A549 (cell line): ENCODE data around the gene TTF1. TPM values are rescaled to one million over a fixed set of nuclear protein-coding genes. Genes with fewer than 3 reads are reported as not detected.

Source experiments
- ATAC-seq, 2 experiments: fragments of 200-7000 bp in 1 of 2; fragments of >200 bp in 1 of 2; cut with Nextera tagmentation in 1 of 2; cut with Tn5 transposase in 1 of 2; 3 replicates each; pipeline versions ENCODE4 v1.8.0 to v1.9.1; 2018 to 2020; ENCODE audit warnings: mild to moderate bottlenecking in 1 of 2, moderate library complexity in 1 of 2
- CTCF ChIA-PET: fragments of 300-600 bp; sonication (Branson Sonifier 250); formaldehyde crosslinking; extraction: SDS; loops from one replicate; lab custom pipeline; 2021; ENCODE audit warnings: antibody characterized with exemption, inconsistent platforms; lab: Yijun Ruan, JAX
- POLR2A ChIA-PET: fragments of 350-600 bp; formaldehyde crosslinking; extraction: SDS; loops from one replicate; lab custom pipeline; 2021; ENCODE audit warnings: antibody characterized with exemption, inconsistent platforms; lab: Yijun Ruan, JAX
- DNase-seq, 2 experiments: peaks; one replicate each; pipeline versions ENCODE4 v3.0.0 to v3.0.0-alpha.2; 2011 to 2016; ENCODE audit warnings: low read depth in 1 of 2, low spot score in 1 of 2
- FAIRE-seq: peaks from 2 replicates; lab custom pipeline; 2011; peaks lifted over from hg19 to GRCh38; lab: Jason Lieb, UNC
- H3K27ac ChIP-seq, 2 experiments: fragments of >200 bp; sonication (Bioruptor Twin); formaldehyde crosslinking; 3 replicates each; pipeline ENCODE4 v1.5.1; 2016 to 2017
- H3K4me1 ChIP-seq: fragments of >200 bp; sonication (Bioruptor Twin); formaldehyde crosslinking; 3 replicates; pipeline ENCODE4 v1.6.1; 2016
- H3K4me2 ChIP-seq: fragments of >200 bp; sonication (Bioruptor Twin); formaldehyde crosslinking; 3 replicates; pipeline ENCODE4 v1.6.1; 2016
- H3K4me3 ChIP-seq: fragments of >200 bp; sonication (Bioruptor Twin); formaldehyde crosslinking; 3 replicates; pipeline ENCODE4 v1.5.1; 2016
- H3K9me3 ChIP-seq: fragments of >200 bp; sonication (Bioruptor Twin); formaldehyde crosslinking; 3 replicates; pipeline ENCODE4 v1.6.1; 2016
- CEBPB ChIP-seq, 2 experiments: fragments of >200 bp in 1 of 2; sonication (Bioruptor Twin) in 1 of 2; formaldehyde crosslinking in 1 of 2; IDR thresholded peaks; 2 replicates each; pipeline ENCODE4 v1.6.1; 2012 to 2016
- CTCF ChIP-seq: fragments of >200 bp; sonication (Bioruptor Twin); formaldehyde crosslinking; IDR thresholded peaks from 3 replicates; pipeline ENCODE4 v1.5.1; 2016
- E2F6 ChIP-seq: IDR thresholded peaks from 2 replicates; pipeline ENCODE4 v1.6.1; 2012; ENCODE audit warnings: low read depth, borderline replicate concordance
- ESRRA ChIP-seq: fragments of 150-350 bp; IDR thresholded peaks from 2 replicates; pipeline ENCODE4 v1.6.1; 2014; ENCODE audit warnings: mild to moderate bottlenecking, low read length, borderline replicate concordance
- FOSB ChIP-seq: fragments of 250-450 bp; sonication (Bioruptor Pico); IDR thresholded peaks from 2 replicates; pipeline ENCODE4 v1.5.0; 2020; ENCODE audit warnings: mild to moderate bottlenecking, moderate library complexity
- MAZ ChIP-seq: fragments of 150-350 bp; IDR thresholded peaks from 2 replicates; pipeline ENCODE4 v1.6.1; 2014; ENCODE audit warnings: antibody characterized with exemption, low read depth, low read length, borderline replicate concordance
- PBX3 ChIP-seq: IDR thresholded peaks from 2 replicates; pipeline ENCODE4 v1.6.1; 2012
- PHF8 ChIP-seq: fragments of 200-600 bp; sonication (generic); IDR thresholded peaks from 2 replicates; pipeline ENCODE4 v1.6.1; 2016; ENCODE audit warnings: low read depth, mild to moderate bottlenecking, antibody characterized with exemption, moderate library complexity, borderline replicate concordance
- POLR2A ChIP-seq: IDR thresholded peaks from 2 replicates; pipeline ENCODE4 v1.6.1; 2012; ENCODE audit warnings: mild to moderate bottlenecking, low read length
- SREBF2 ChIP-seq: fragments of 450-650 bp; IDR thresholded peaks from 2 replicates; pipeline ENCODE4 v1.6.1; 2014; ENCODE audit warnings: mild to moderate bottlenecking, moderate library complexity
- TFCP2L1 ChIP-seq: fragments of 250-450 bp; sonication (Bioruptor Pico); IDR thresholded peaks from 2 replicates; pipeline ENCODE4 v1.5.0; 2021; ENCODE audit warnings: mild to moderate bottlenecking
- TP53 ChIP-seq: fragments of 250-450 bp; sonication (Bioruptor Pico); IDR thresholded peaks from 2 replicates; pipeline ENCODE4 v1.5.0; 2021; ENCODE audit warnings: mild to moderate bottlenecking, moderate library complexity
- USF2 ChIP-seq: fragments of 450-650 bp; IDR thresholded peaks from 2 replicates; pipeline ENCODE4 v1.6.1; 2014; ENCODE audit warnings: antibody characterized with exemption
- WGBS: methylation state at CpG from one replicate; pipeline ENCODE4 v1.1.6; 2017; ENCODE audit errors: missing lambda C conversion rate; 5-methylcytosine and 5-hydroxymethylcytosine counted together
- polyA plus RNA-seq, 4 experiments: library from polyadenylated mRNA; depleted of rRNA in 3 of 4; stranded (reverse); fragments of >200 nt; fragmentation: RNase III in 1 of 4; extraction: RNeasy Plus Mini Kit Qiagen cat#74134 plus additional on column Dnase treatment in 1 of 4; gene quantifications; 2 replicates in 3 of 4; 3 replicates in 1 of 4; pipeline ENCODE4 v1.2.3, GENCODE V29; 2011 to 2017
- TF ChIP-seq, protein P1 (sequence below): fragments of 150-350 bp; IDR thresholded peaks from 2 replicates; pipeline ENCODE4 v1.6.1; 2014; ENCODE audit warnings: low read depth, mild to moderate bottlenecking, low read length
- TF ChIP-seq, protein P2 (sequence below): fragments of 250-450 bp; sonication (Bioruptor Pico); IDR thresholded peaks from 2 replicates; pipeline ENCODE4 v1.5.0; 2020; ENCODE audit warnings: low read depth, mild to moderate bottlenecking, moderate library complexity
- TF ChIP-seq, protein P3 (sequence below): fragments of 250-450 bp; sonication (Bioruptor Pico); IDR thresholded peaks from 2 replicates; pipeline ENCODE4 v1.5.0; 2021; ENCODE audit warnings: mild to moderate bottlenecking, moderate library complexity, borderline replicate concordance
- TF ChIP-seq, protein P4 (sequence below): fragments of >200 bp; sonication (Bioruptor Twin); formaldehyde crosslinking; IDR thresholded peaks from 3 replicates; pipeline ENCODE4 v1.6.1; 2016
- TF ChIP-seq, protein P5 (sequence below): fragments of 200-600 bp; sonication (generic); IDR thresholded peaks from 2 replicates; pipeline ENCODE4 v1.6.1; 2016; ENCODE audit warnings: antibody characterized with exemption, mild to moderate bottlenecking, moderate library complexity

The TTF1 gene
- polyA plus RNA-seq, 2 of the 4 experiments (the other 2 are of a cell fraction) = 11.4 to 16.0 TPM

GRCh38 chr9:132410642-132411041 lies 4.0 kb upstream of the TTF1 start:
- POLR2A ChIA-PET = no interaction called here
- TF ChIP-seq ESRRA (no peak), CEBPB (IDR thresholded peaks at IDR 0.05) (no peak), CTCF (no peak), FOSB (CRISPR knock-in tag) (no peak), TP53 (no peak), MAZ (no peak), POLR2A (no peak), E2F6 (no peak), PBX3 (no peak), SREBF2 (no peak), PHF8 (no peak), USF2 (no peak), TFCP2L1 (CRISPR knock-in tag) (no peak)
- TF ChIP-seq, protein P1, sequence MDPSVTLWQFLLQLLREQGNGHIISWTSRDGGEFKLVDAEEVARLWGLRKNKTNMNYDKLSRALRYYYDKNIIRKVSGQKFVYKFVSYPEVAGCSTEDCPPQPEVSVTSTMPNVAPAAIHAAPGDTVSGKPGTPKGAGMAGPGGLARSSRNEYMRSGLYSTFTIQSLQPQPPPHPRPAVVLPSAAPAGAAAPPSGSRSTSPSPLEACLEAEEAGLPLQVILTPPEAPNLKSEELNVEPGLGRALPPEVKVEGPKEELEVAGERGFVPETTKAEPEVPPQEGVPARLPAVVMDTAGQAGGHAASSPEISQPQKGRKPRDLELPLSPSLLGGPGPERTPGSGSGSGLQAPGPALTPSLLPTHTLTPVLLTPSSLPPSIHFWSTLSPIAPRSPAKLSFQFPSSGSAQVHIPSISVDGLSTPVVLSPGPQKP = no peak
- TF ChIP-seq, protein P2, sequence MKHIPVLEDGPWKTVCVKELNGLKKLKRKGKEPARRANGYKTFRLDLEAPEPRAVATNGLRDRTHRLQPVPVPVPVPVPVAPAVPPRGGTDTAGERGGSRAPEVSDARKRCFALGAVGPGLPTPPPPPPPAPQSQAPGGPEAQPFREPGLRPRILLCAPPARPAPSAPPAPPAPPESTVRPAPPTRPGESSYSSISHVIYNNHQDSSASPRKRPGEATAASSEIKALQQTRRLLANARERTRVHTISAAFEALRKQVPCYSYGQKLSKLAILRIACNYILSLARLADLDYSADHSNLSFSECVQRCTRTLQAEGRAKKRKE = no peak
- TF ChIP-seq, protein P3, sequence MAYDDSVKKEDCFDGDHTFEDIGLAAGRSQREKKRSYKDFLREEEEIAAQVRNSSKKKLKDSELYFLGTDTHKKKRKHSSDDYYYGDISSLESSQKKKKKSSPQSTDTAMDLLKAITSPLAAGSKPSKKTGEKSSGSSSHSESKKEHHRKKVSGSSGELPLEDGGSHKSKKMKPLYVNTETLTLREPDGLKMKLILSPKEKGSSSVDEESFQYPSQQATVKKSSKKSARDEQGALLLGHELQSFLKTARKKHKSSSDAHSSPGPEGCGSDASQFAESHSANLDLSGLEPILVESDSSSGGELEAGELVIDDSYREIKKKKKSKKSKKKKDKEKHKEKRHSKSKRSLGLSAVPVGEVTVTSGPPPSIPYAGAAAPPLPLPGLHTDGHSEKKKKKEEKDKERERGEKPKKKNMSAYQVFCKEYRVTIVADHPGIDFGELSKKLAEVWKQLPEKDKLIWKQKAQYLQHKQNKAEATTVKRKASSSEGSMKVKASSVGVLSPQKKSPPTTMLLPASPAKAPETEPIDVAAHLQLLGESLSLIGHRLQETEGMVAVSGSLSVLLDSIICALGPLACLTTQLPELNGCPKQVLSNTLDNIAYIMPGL (CRISPR knock-in tag) = no peak
- TF ChIP-seq, protein P4, sequence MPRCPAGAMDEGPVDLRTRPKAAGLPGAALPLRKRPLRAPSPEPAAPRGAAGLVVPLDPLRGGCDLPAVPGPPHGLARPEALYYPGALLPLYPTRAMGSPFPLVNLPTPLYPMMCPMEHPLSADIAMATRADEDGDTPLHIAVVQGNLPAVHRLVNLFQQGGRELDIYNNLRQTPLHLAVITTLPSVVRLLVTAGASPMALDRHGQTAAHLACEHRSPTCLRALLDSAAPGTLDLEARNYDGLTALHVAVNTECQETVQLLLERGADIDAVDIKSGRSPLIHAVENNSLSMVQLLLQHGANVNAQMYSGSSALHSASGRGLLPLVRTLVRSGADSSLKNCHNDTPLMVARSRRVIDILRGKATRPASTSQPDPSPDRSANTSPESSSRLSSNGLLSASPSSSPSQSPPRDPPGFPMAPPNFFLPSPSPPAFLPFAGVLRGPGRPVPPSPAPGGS = no peak
- TF ChIP-seq, protein P5, sequence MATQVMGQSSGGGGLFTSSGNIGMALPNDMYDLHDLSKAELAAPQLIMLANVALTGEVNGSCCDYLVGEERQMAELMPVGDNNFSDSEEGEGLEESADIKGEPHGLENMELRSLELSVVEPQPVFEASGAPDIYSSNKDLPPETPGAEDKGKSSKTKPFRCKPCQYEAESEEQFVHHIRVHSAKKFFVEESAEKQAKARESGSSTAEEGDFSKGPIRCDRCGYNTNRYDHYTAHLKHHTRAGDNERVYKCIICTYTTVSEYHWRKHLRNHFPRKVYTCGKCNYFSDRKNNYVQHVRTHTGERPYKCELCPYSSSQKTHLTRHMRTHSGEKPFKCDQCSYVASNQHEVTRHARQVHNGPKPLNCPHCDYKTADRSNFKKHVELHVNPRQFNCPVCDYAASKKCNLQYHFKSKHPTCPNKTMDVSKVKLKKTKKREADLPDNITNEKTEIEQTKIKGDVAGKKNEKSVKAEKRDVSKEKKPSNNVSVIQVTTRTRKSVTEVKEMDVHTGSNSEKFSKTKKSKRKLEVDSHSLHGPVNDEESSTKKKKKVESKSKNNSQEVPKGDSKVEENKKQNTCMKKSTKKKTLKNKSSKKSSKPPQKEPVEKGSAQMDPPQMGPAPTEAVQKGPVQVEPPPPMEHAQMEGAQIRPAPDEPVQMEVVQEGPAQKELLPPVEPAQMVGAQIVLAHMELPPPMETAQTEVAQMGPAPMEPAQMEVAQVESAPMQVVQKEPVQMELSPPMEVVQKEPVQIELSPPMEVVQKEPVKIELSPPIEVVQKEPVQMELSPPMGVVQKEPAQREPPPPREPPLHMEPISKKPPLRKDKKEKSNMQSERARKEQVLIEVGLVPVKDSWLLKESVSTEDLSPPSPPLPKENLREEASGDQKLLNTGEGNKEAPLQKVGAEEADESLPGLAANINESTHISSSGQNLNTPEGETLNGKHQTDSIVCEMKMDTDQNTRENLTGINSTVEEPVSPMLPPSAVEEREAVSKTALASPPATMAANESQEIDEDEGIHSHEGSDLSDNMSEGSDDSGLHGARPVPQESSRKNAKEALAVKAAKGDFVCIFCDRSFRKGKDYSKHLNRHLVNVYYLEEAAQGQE = no peak
- H3K4me3 ChIP-seq = peak overlapping the region; percentile 44
- CTCF ChIA-PET = interaction anchor here (0.9 to 3.0 kb wide), 12 partner anchors 70 to 392 kb away, joined by 3 to 12 read pairs (median 3); no protein-coding TSS in a partner anchor
- peaks cover 10% of the 10 kb centered on the region for H3K4me1 ChIP-seq
- no peak overlapping the region for H3K27ac ChIP-seq
- ATAC-seq (no peak), FAIRE-seq (no peak), DNase-seq (no peak)
- 50% methylated on average over 19 of the region's 19 CpGs for WGBS
- H3K9me3 ChIP-seq = peaks cover 15% of the 10 kb centered on the region
- peak overlapping the region; percentile 92 for H3K4me2 ChIP-seq
